HepG2 (cell line): ENCODE data around the gene GPRC5D. TPM values are rescaled to one million over a fixed set of nuclear protein-coding genes. Genes with fewer than 3 reads are reported as not detected.
A peak's percentile ranks its signal among the peaks of the same experiment; 100 is the strongest.

Experiments used
- ATAC-seq: fragments of 200-7000 bp; cut with Tn5 transposase; 3 replicates; pipeline ENCODE4 v1.9.1; 2020; ENCODE audit warnings: mild to moderate bottlenecking, moderate library complexity
- BruUV-seq: library from RNA; stranded (reverse); fragments of 400-500 nt; replicated peaks from 2 replicates; lab custom pipeline; 2021; lab: Mats Ljungman, UMichigan
- CTCF ChIA-PET: fragments of 300-600 bp; formaldehyde crosslinking; extraction: SDS; loops from one replicate; lab custom pipeline; 2021; ENCODE audit warnings: low total read pairs, inconsistent platforms, low intra/inter-chr PET ratio; lab: Yijun Ruan, JAX
- POLR2A ChIA-PET: fragments of 350-600 bp; sonication (Branson Sonifier 250); formaldehyde crosslinking; loops from one replicate; lab custom pipeline; 2020; ENCODE audit warnings: antibody characterized with exemption, inconsistent platforms; lab: Yijun Ruan, JAX
- DNase-seq: peaks from one replicate; pipeline ENCODE4 v3.0.0-alpha.2; 2015; ENCODE audit warnings: low spot score
- FAIRE-seq: peaks from 3 replicates; lab custom pipeline; 2011; peaks lifted over from hg19 to GRCh38; lab: Jason Lieb, UNC
- H2AFZ ChIP-seq: one replicate; pipeline ENCODE4 v1.6.1; 2011; ENCODE audit warnings: low read length, inconsistent platforms
- H3K27ac ChIP-seq: fragments of 300-600 bp; 3 replicates; pipeline ENCODE4 v1.8.0; 2011; ENCODE audit warnings: mixed run types, mild to moderate bottlenecking, mixed read lengths, low read length, inconsistent platforms; ENCODE audit not compliant: insufficient read depth; ENCODE audit errors: extremely low read length
- H3K27me3 ChIP-seq, 2 experiments: fragments of 200-600 bp in 1 of 2; 2 replicates in 1 of 2; 3 replicates in 1 of 2; pipeline versions ENCODE4 v1.6.0 to v1.8.0; 2011; ENCODE audit warnings: low read length in 2 of 2, mild to moderate bottlenecking in 2 of 2, moderate library complexity in 2 of 2, inconsistent platforms in 1 of 2; ENCODE audit not compliant: insufficient read depth in 2 of 2, control insufficient read depth in 1 of 2
- H3K36me3 ChIP-seq, 2 experiments: fragments of 200-600 bp in 1 of 2; replicated peaks in 1 of 2; 2 replicates in 1 of 2; 3 replicates in 1 of 2; pipeline versions ENCODE4 v1.5.1 to v1.8.0; 2011; ENCODE audit warnings: low read length in 2 of 2, inconsistent platforms in 1 of 2; ENCODE audit not compliant: insufficient read depth in 2 of 2, control insufficient read depth in 1 of 2
- H3K4me1 ChIP-seq: 2 replicates; pipeline ENCODE4 v1.5.1; 2012; ENCODE audit warnings: low read length, inconsistent platforms; ENCODE audit not compliant: insufficient read depth
- H3K4me2 ChIP-seq: 2 replicates; pipeline ENCODE4 v1.6.0; 2011; ENCODE audit warnings: low read depth, low read length, inconsistent platforms
- H3K4me3 ChIP-seq, 3 experiments: fragments of 200-600 bp in 1 of 3; sonication (generic), shearing (Covaris generic) in 1 of 3; replicated peaks in 1 of 3; 2 replicates each; pipeline ENCODE4 v1.5.1; 2011 to 2016; ENCODE audit warnings: low read length in 3 of 3, inconsistent platforms in 2 of 3, low read depth in 2 of 3, mild to moderate bottlenecking in 2 of 3, control low read depth in 1 of 3, mixed read lengths in 1 of 3; ENCODE audit not compliant: insufficient read depth in 1 of 3
- H3K79me2 ChIP-seq: one replicate; pipeline ENCODE4 v1.6.1; 2011; ENCODE audit warnings: low read length, inconsistent platforms; ENCODE audit not compliant: insufficient read depth
- H3K9ac ChIP-seq: 2 replicates; pipeline ENCODE4 v1.6.0; 2011; ENCODE audit warnings: mild to moderate bottlenecking, low read depth, low read length, inconsistent platforms; ENCODE audit not compliant: insufficient read depth
- H3K9me3 ChIP-seq: 2 replicates; pipeline ENCODE4 v1.5.1; 2012; ENCODE audit warnings: mild to moderate bottlenecking, low read length
- H4K20me1 ChIP-seq: 2 replicates; pipeline ENCODE4 v1.6.0; 2011; ENCODE audit warnings: inconsistent platforms, mild to moderate bottlenecking, low read length, moderate library complexity; ENCODE audit not compliant: insufficient read depth
- HDAC2 ChIP-seq: sonication (generic); formaldehyde crosslinking; IDR thresholded peaks from 2 replicates; pipeline ENCODE4 v1.4.0; 2020; ENCODE audit warnings: missing genetic modification reagents
- JUND ChIP-seq: sonication (generic); formaldehyde crosslinking; IDR thresholded peaks from 2 replicates; pipeline ENCODE4 v1.8.0; 2022; ENCODE audit warnings: mild to moderate bottlenecking, missing genetic modification reagents
- NAIF1 ChIP-seq: sonication (generic); formaldehyde crosslinking; IDR thresholded peaks from 2 replicates; pipeline ENCODE4 v1.5.0; 2020; ENCODE audit warnings: mild to moderate bottlenecking, missing genetic modification reagents, borderline replicate concordance
- NR2C2 ChIP-seq: sonication (generic); formaldehyde crosslinking; IDR thresholded peaks from 2 replicates; pipeline ENCODE4 v1.4.0; 2020; ENCODE audit warnings: missing genetic modification reagents, mild to moderate bottlenecking, moderate library complexity, borderline replicate concordance
- PRPF4 ChIP-seq: fragments of 200-400 bp; formaldehyde crosslinking; IDR thresholded peaks from 2 replicates; pipeline ENCODE4 v1.6.1; 2016; ENCODE audit warnings: low read length, low read depth; ENCODE audit not compliant: poor library complexity, severe bottlenecking
- RARA ChIP-seq: IDR thresholded peaks from 2 replicates; pipeline ENCODE4 v1.6.1; 2016; ENCODE audit warnings: missing genetic modification reagents, missing compliant biosample characterization
- RBFOX2 ChIP-seq: fragments of 200-400 bp; formaldehyde crosslinking; IDR thresholded peaks from 2 replicates; pipeline ENCODE4 v1.6.1; 2017; ENCODE audit warnings: low read depth, mild to moderate bottlenecking, low read length
- TCF12 ChIP-seq, 2 experiments: fragments of 450-650 bp in 1 of 2; sonication (generic) in 1 of 2; formaldehyde crosslinking in 1 of 2; IDR thresholded peaks; 2 replicates each; pipeline versions ENCODE4 v1.6.1 to v1.8.0; 2017 to 2022; ENCODE audit warnings: antibody characterized with exemption in 1 of 2, mild to moderate bottlenecking in 1 of 2, missing genetic modification reagents in 1 of 2, moderate library complexity in 1 of 2
- ZNF326 ChIP-seq: sonication (generic); formaldehyde crosslinking; IDR thresholded peaks from 2 replicates; pipeline ENCODE4 v1.4.0; 2020; ENCODE audit warnings: missing genetic modification reagents, borderline replicate concordance
- ZNF780A ChIP-seq: sonication (generic); formaldehyde crosslinking; IDR thresholded peaks from 2 replicates; pipeline ENCODE4 v1.8.0; 2022; ENCODE audit warnings: mild to moderate bottlenecking, missing genetic modification reagents, moderate library complexity
- ZNF878 ChIP-seq: sonication (generic); formaldehyde crosslinking; IDR thresholded peaks from 2 replicates; pipeline ENCODE4 v1.8.1; 2023; ENCODE audit warnings: mild to moderate bottlenecking, missing genetic modification reagents, moderate library complexity
- WGBS: methylation state at CpG from one replicate; pipeline ENCODE4 v1.1.6; 2017; ENCODE audit warnings: low lambda C conversion rate; 5-methylcytosine and 5-hydroxymethylcytosine counted together
- in situ Hi-C: cut with HindIII; loops from 2 replicates; pipeline ENCODE4 v1.10.0; 2017; ENCODE audit warnings: low pct_unique_long_range_greater_than_20kb; ENCODE audit not compliant: extremely low pct_ligation_motif_present
- intact Hi-C: fragments of 100-400 bp; cut with micrococcal nuclease; formaldehyde crosslinking; loops from one replicate; pipeline ENCODE4 v1.10.0; 2022; ENCODE audit not compliant: unreplicated experiment
- polyA plus RNA-seq, 8 experiments: library from polyadenylated mRNA; depleted of rRNA in 3 of 8; stranded (reverse) in 7 of 8; unstranded in 1 of 8; fragments of >200 nt; fragmentation: Illumina TruSeq in 4 of 8; extraction: Trizol in 4 of 8; gene quantifications; 2 replicates each; pipeline versions ENCODE4 v1.2.1 to v1.2.3, GENCODE V29; 2011 to 2016; ENCODE audit warnings: low read depth in 4 of 8, missing spikeins in 1 of 8, mixed read lengths in 1 of 8; ENCODE audit not compliant: insufficient read depth in 1 of 8
- total RNA-seq, 5 experiments: library from RNA; depleted of rRNA; stranded (reverse); fragments of >200 nt; fragmentation: Illumina TruSeq; extraction: Trizol; gene quantifications; 2 replicates each; pipeline ENCODE4 v1.2.3, GENCODE V29; 2016; ENCODE audit warnings: low read depth in 1 of 5
- TF ChIP-seq, protein P1 (sequence below): sonication (generic); formaldehyde crosslinking; IDR thresholded peaks from 2 replicates; pipeline ENCODE4 v1.5.0; 2020; ENCODE audit warnings: mild to moderate bottlenecking, missing genetic modification reagents, borderline replicate concordance
- TF ChIP-seq, protein P2 (sequence below): sonication (generic); formaldehyde crosslinking; IDR thresholded peaks from 2 replicates; pipeline ENCODE4 v1.4.0; 2020; ENCODE audit warnings: missing genetic modification reagents, borderline replicate concordance

Gene GPRC5D
- total and polyA plus RNA-seq, 2 of the 13 experiments (the other 11 are each of a cell fraction or from before 2014, with no cell fraction given), result not detected

DNA sequence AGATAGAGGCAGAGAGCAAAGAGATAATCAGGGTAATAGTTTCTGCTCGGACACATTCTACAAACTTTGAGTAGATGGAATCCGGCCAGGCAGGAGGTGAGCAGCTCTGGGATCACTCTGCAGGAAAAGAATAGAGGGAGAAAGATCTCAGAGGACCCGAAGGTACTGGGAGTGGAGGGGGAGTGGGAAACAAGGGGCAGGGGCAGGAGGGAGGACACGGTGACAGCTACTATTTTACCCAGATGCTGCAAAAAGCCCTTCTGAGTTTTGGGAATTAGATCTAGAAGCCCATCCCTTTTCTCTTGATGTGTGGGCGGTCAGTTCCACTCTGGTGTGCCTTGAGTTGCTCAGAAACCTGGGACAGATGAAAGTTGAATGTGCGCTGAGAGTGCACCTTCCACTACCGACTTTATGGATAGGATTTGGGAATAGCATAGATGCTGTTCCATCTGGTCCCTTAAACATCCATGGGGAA, 60.1 kb downstream of the GPRC5D start (continued):
- TF ChIP-seq JUND, result no peak
- TF ChIP-seq NAIF1, result no peak
- TF ChIP-seq HDAC2, result no peak
- TF ChIP-seq TCF12 (IDR thresholded peaks at IDR 0.05), result no peak
- no peak for TF ChIP-seq TCF12 (CRISPR knock-in tag; IDR thresholded peaks at IDR 0.05)
- TF ChIP-seq, protein P1, sequence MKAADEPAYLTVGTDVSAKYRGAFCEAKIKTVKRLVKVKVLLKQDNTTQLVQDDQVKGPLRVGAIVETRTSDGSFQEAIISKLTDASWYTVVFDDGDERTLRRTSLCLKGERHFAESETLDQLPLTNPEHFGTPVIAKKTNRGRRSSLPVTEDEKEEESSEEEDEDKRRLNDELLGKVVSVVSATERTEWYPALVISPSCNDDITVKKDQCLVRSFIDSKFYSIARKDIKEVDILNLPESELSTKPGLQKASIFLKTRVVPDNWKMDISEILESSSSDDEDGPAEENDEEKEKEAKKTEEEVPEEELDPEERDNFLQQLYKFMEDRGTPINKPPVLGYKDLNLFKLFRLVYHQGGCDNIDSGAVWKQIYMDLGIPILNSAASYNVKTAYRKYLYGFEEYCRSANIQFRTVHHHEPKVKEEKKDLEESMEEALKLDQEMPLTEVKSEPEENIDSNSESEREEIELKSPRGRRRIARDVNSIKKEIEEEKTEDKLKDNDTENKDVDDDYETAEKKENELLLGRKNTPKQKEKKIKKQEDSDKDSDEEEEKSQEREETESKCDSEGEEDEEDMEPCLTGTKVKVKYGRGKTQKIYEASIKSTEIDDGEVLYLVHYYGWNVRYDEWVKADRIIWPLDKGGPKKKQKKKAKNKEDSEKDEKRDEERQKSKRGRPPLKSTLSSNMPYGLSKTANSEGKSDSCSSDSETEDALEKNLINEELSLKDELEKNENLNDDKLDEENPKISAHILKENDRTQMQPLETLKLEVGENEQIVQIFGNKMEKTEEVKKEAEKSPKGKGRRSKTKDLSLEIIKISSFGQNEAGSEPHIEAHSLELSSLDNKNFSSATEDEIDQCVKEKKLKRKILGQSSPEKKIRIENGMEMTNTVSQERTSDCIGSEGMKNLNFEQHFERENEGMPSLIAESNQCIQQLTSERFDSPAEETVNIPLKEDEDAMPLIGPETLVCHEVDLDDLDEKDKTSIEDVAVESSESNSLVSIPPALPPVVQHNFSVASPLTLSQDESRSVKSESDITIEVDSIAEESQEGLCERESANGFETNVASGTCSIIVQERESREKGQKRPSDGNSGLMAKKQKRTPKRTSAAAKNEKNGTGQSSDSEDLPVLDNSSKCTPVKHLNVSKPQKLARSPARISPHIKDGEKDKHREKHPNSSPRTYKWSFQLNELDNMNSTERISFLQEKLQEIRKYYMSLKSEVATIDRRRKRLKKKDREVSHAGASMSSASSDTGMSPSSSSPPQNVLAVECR (CRISPR knock-in tag), result no peak
- TF ChIP-seq PRPF4, result no peak
- TF ChIP-seq ZNF780A, result no peak

DNA sequence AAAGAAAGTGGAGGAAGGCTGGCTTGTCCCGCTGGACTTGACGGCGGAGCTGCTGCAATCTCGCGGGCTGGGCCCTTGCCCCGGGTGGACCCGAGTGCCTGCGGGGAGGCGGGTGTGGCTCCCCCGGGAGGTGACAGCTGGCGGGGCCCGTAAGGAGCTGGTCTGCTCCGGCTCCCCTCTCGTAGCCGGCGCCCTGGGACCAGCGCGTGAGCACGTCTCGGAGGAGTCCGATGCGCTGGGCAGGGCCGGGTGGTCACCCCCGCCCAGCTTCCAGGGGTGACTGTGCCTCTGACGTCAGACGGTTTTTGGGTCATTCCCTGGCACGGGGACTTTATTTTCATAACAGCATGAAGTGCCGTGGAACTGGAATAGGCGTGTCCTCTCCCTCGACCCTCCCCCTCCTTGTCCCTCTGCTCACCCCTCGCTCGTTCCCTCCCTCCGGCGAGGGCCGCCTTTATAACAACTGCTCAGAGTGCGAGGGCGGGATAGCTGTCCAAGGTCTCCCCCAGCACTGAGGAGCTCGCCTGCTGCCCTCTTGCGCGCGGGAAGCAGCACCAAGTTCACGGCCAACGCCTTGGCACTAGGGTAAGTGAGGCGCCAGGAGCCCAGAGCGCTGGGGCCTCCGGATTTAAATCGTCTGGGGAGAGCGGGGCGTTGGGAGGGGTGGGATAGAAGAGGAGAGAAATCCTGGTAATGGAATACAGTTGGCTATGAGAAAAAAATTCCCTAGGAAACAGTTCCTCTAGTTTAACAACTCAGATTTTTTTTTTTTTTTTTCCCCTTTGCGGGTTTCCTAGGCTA, 60.7 kb downstream of the GPRC5D start, which contains the start of gene GPRC5A:
TSS of gene GPRC5A (plus strand) at position 483 of the 801 bp plus-strand sequence. CDS start 16,688 bp downstream, outside the sequence.
- H3K4me3 ChIP-seq, result peak within 1 kb of the TSS; percentile 48 to 71 (median 52)
- peak within 1 kb of the TSS; percentile 97 for H3K4me2 ChIP-seq
- no peak for FAIRE-seq
- ChIA-PET CTCF (no interaction called here), POLR2A (no interaction called here)
- no peak within 1 kb of the TSS for H3K9ac ChIP-seq
- peaks cover 19% of the 10 kb centered on the region; the same call in 1 of the 2 replicates for H3K4me1 ChIP-seq
- peaks cover 6 to 55% of the 10 kb centered on the region in 2 experiments; a peak in 4 of 5 replicates for H3K27me3 ChIP-seq
- 1% methylated on average over 32 of the region's 50 CpGs for WGBS
- H2AFZ ChIP-seq, result no peak within 1 kb of the TSS
- no peaks in the 10 kb centered on the region for H3K36me3 ChIP-seq
- ATAC-seq, result peak; percentile 68
- no peak for DNase-seq
- H3K9me3 ChIP-seq, result no peaks in the 10 kb centered on the region
- no peak within 1 kb of the TSS for H3K27ac ChIP-seq
- no peaks in the 10 kb centered on the region for H3K79me2 ChIP-seq
- H4K20me1 ChIP-seq, result no peaks in the 10 kb centered on the region
- intact Hi-C loops (loop anchor here (5.0 kb wide), 2 partner anchors 54 to 1674 kb away; no protein-coding TSS in a partner anchor), in situ Hi-C loops (no loop called here)
- no TSS peak for BruUV-seq
- TF ChIP-seq ZNF326 (no peak), ZNF878 (CRISPR knock-in tag) (no peak), RARA (CRISPR knock-in tag) (peak; percentile 38; the same call in 1 of the 2 replicates), NR2C2 (CRISPR knock-in tag) (no peak), RBFOX2 (0 out of 2 replicates have a peak, but pooled peaks have one; percentile 28)
- TF ChIP-seq, protein P2, sequence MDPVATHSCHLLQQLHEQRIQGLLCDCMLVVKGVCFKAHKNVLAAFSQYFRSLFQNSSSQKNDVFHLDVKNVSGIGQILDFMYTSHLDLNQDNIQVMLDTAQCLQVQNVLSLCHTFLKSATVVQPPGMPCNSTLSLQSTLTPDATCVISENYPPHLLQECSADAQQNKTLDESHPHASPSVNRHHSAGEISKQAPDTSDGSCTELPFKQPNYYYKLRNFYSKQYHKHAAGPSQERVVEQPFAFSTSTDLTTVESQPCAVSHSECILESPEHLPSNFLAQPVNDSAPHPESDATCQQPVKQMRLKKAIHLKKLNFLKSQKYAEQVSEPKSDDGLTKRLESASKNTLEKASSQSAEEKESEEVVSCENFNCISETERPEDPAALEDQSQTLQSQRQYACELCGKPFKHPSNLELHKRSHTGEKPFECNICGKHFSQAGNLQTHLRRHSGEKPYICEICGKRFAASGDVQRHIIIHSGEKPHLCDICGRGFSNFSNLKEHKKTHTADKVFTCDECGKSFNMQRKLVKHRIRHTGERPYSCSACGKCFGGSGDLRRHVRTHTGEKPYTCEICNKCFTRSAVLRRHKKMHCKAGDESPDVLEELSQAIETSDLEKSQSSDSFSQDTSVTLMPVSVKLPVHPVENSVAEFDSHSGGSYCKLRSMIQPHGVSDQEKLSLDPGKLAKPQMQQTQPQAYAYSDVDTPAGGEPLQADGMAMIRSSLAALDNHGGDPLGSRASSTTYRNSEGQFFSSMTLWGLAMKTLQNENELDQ, result no peak
